AG10803 (cell line): ENCODE results near the gene NFKBIA.
A peak's percentile ranks its signal among the peaks of the same experiment; 100 is the strongest.

Source experiments
- DNase-seq: peaks from one replicate; pipeline ENCODE4 v3.0.0; 2010; ENCODE audit warnings: low read depth
- H3K4me3 ChIP-seq: 2 replicates; pipeline ENCODE4 v1.5.1; 2011; ENCODE audit warnings: mild to moderate bottlenecking, low read length, control low read depth
- TF ChIP-seq, protein P1 (sequence below): conservative IDR thresholded peaks from 2 replicates; pipeline ENCODE4 v1.5.1; 2011; ENCODE audit warnings: mild to moderate bottlenecking, low read length, control low read depth, inconsistent platforms

The NFKBIA gene

DNA sequence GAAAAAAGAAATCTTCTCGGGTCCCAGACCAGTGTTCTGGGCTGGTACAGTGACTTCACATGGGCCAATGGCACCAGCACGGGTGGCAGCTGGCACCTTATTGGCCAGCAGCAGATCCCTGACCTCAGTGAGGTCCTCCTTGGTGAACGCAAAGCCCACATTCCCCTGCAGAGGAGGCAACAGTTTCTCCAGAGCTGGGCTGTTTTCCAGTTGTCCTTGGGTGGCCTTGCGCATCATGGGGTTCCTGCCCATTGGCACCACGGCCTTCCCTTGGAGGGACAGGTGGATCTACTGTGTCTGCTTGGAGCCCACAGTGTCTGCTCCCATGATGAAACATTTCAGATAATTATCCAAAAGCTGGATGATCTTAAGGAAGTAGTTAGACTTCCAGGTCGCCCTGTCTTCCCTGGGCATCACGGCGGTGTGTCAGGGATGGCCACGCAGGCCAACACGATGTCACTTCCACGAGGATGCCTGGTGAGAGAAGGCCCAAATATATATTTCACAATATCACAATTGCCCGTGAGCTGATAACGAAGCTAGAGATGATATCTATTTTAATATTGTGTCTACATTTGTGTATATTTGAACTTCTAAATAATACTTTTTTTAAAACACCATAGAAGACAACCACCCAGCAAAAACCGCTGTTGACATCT is 15.8 kb downstream of the NFKBIA start:
- no peak overlapping the region for H3K4me3 ChIP-seq
- no peak for DNase-seq
- TF ChIP-seq, protein P1, sequence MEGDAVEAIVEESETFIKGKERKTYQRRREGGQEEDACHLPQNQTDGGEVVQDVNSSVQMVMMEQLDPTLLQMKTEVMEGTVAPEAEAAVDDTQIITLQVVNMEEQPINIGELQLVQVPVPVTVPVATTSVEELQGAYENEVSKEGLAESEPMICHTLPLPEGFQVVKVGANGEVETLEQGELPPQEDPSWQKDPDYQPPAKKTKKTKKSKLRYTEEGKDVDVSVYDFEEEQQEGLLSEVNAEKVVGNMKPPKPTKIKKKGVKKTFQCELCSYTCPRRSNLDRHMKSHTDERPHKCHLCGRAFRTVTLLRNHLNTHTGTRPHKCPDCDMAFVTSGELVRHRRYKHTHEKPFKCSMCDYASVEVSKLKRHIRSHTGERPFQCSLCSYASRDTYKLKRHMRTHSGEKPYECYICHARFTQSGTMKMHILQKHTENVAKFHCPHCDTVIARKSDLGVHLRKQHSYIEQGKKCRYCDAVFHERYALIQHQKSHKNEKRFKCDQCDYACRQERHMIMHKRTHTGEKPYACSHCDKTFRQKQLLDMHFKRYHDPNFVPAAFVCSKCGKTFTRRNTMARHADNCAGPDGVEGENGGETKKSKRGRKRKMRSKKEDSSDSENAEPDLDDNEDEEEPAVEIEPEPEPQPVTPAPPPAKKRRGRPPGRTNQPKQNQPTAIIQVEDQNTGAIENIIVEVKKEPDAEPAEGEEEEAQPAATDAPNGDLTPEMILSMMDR, result no peak

DNA sequence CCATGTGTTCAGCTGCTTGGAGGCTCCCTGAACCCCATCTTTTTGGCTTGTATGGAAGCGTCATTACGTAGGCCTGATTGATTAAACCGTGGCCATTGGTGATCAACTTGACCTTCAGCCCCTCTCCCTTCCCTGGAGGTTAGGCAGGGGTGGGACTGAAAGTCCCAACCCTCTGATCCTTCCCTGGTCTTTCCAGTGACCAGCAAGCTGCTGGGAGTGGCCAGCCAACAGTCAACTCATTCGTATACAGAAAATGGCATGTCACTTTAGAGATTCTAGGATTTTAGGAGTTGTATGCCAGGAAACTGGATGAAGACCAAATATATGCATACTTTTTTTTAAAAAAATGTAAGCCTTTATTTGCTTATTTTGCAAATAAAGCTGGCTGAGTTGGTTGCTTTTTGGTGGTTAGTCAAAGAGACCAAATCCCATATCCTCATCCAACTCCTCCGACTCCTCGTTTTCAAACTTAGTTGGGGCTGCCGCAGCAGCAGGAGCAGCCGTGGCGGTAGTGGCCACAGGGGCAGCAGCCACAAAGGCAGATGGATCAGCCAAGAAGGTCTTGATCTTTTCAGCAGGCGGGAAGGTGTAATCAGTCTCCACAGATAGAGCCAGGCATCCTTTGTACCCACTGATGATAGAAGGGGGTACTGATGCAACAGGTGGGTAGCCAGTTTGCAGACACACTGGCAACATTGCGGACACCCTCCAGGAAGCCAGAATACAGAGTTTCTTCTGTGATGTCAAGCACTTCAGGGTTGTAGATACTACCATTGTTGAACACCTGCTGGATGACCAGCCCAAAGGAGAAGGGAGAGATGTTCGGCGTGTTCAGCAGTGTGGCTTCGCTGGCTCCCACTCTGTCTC is 16.6 kb downstream of the NFKBIA start:
- TF ChIP-seq, protein P1, result no peak

DNA sequence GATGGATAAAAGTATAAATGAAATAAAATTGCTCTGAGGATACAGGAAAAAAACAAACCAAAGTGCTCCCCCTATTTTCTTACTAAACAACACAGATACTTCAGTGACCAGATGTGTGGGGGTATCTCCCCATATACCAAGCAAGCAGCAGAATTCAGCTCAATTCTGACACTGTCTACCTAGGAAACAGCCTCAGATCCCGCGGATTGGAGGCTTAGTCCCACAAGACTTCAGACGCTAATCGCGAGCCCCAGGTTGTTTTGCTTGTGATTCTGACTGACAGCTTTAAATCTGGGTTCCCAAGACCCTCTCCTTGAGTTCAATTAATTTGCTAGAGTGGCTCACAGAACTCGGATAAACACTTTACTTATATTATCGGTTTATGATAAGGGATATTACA is 17.3 kb downstream of the NFKBIA start:
- no peak overlapping the region for H3K4me3 ChIP-seq
- TF ChIP-seq, protein P1, result no peak
- no peak for DNase-seq

More for the DNA sequence above, 16.6 kb downstream of the NFKBIA start:
- H3K4me3 ChIP-seq, result no peak overlapping the region
- no peak for DNase-seq

DNA sequence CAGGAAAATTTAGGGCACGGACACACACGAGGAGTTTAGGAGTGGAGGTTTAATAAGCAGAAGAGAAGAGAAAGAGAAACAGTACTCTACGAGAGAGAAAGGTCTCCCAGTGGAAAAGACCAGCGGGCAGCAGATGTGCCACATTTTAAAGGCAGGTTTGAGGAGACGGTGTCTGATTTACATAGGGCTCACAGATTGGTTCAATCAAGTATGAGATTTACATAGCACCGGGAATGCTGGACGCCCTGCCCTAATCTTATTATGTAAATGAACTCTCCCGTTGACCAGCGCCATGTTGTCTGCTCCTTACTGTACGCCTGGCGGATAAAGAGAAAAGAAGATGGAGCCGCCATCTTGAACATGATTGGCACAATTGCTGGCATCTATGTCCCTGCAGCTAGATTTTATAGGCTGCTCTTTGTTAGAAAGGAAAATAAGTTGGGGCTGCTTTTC is 17.9 kb downstream of the NFKBIA start:
- TF ChIP-seq, protein P1, result no peak
- DNase-seq, result no peak
- no peak overlapping the region for H3K4me3 ChIP-seq

DNA sequence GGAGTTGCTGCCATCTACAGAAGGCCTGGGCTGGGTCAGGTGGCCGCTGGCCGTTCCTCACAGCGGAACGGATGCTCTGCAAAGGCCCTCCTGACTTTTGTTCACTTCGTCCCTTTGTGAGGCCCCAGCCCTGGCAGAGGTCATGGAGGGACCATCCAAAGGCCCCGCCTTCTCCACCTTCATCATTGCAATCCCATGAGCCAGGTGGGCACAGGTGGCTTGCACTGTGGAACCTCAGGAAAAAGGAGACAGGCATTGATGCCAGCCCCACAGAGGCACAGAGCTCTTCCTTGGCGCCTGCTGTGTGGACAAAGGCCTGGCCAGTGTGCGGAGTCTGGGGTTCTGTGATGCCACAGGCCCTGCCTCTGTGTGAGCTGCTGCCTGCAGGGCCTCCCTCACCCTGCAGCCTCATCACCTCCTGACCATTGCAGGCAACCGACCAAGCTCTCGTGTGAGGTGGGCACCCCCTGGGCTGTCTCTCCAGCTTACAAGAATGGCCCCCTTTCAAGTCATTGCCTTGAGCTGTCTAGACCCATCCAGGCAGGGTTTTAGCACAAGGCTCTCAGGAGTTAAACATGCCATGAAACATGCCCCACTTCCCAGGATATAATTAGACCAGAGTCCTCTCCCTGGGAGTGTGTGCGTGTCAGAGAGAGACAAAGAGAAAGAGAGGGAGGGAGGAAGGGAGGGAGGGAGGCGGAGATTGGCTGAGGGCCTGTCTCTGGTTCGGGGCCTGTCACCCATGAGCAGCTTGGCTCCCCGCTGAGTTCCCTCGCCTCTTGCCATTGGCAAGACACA is 19.3 kb downstream of the NFKBIA start:
- H3K4me3 ChIP-seq, result no peak overlapping the region; the same call in 1 of the 2 replicates

DNA sequence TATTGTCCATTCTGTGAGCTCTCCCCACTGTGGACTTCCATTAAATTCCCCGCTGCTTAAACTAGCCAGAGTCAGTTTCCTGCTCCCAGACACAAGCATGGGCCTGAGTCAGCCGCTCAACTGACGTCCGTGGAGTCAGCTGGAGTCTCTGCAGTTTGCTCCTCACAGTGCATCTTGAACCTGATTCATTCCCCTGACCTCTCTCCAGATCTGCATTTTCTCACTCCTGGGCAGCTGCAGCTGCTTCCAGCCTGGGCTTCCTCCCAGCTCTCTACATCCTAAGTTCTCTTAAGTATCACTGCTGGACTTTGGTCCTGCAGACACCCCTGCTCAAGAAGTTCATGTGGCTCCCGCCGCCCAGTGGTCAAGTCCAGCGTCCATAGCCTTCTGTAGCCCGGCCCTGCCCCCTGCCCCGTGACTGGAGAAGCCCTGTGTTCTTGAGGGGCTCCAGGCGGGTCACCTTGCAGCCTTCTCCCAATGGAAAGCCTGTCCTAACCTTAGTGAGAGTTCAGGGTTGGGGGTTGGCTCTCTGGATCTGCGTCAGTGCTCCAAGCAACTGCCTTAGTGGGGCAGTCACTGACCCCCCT is 20.0 kb downstream of the NFKBIA start:
- H3K4me3 ChIP-seq, result no peak overlapping the region
- DNase-seq, result peak; percentile 94
- TF ChIP-seq, protein P1, result no peak; the same call in 1 of the 2 replicates

More for the DNA sequence above, 19.3 kb downstream of the NFKBIA start:
- DNase-seq, result peak; percentile 89
- TF ChIP-seq, protein P1, result no peak
